GM10847 (cell line): ENCODE measurements around the gene SETDB1.
A peak's percentile ranks its signal among the peaks of the same experiment; 100 is the strongest.

Source experiments
- POLR2A ChIP-seq: IDR thresholded peaks from 2 replicates; pipeline ENCODE4 v1.6.1; 2011; ENCODE audit not compliant: insufficient read length; ENCODE audit errors: extremely low read depth

Gene SETDB1

DNA sequence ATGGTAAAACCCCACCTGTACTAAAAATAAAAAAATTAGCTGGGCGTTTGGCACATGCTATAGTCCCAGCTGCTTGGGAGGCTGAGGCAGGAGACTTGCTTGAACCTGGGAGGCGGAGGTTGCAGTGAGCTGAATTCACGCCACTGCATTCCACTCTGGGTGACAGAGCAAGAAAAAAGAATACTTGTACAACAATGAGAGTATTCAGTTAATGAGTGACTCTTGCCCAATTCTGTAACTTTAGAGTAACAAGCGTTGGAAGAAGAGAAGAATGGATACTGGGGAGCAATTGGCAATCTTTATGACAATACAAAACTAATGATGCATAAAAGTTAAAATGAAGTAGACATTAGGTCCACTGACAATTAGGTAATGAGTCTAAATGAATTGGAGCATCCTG lies 66.5 kb downstream of the SETDB1 start:
- TF ChIP-seq POLR2A, result no peak

DNA sequence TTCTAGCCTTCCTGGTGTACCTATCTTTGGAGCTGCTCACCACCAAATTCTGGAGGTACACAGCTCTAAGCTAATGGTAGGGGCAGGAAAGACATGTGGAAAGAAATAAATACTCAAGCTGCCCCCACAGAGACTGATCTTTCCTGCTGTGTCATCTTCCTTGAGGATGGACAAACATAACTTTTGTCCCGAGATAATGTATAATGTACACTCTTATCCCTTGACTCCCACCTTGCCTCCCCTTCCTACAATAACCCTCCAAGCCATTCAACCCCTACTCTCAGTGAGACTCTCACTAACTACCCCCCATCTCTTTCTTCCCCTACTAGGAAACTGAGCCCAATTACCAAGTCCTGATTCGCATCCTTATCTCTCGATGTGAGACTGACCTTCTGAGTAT lies 68.1 kb downstream of the SETDB1 start:
- TF ChIP-seq POLR2A, result no peak

DNA sequence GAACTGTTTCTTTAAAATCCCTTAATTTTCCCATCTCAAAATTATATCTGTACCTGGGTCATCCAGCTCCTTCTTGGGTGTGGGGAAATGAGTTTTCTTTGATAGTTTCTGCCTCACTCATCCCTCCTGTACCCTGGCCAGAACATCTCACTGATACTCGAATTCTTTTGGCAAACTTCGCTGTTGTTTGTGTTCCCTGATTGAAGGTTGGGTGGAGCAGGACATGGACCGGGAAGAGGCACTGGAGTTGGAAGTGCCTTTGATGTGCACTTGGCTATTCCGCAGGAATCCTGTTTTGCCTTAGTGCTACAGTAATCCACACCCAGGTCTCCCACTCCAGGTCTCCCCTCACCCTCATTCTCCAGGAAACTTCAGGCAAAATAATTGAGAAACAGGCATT lies 69.3 kb downstream of the SETDB1 start:
- no peak for TF ChIP-seq POLR2A

DNA sequence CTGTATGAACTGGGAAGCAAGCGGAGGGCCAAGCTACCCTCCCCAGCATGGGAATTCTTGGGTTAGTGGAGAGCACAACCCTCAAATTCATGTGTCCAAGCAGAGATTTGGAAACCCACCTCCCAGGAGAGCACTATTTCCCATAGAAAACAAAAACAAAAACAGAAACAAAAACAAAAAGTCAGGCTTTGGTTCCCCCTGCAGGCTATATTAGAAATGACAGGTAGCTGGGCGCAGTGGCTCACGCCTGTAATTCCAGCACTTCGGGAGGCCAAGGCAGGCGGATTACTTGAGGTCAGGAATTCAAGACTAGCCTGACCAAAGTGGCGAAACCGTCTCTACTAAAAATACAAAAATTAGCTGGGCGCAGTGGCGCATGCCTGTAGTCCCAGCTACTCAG lies 69.7 kb downstream of the SETDB1 start:
- TF ChIP-seq POLR2A, result no peak

DNA sequence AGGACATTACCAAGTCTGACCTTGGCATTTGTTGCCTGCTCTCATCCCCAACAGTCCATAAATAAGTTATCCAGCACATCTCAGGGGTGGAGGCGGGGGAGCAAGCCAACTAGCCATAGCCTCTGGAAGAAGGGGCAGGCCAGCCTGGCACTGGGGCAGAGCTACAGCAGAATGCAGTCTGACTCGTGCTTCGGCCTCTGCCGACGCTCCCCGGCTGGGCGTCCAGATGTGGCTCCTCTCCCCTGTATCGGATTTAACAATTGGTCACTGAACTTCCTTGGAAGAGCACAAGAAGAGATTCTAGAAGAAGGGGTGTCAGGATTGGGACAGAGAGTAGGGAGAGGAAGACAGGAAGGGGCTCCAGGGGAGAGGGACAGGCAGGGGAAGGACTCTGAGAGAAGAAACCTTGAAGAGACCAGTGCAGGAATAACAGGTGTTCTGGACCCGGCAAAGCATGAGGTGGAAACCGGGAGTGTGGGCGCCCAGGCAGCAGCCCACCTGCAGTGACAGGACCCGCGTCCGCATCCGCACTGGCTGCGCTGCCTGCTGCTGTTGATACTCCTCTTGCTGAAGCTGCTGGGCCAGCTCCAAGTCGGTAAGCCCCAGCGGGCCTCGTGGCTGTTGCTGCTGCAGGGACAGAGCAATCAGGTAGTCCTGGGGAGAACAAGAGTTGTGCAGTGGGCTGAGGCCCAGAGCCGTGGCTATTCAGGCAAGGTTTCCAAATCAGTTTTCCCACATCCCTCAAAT lies 71.1 kb downstream of the SETDB1 start:
- TF ChIP-seq POLR2A, result no peak

DNA sequence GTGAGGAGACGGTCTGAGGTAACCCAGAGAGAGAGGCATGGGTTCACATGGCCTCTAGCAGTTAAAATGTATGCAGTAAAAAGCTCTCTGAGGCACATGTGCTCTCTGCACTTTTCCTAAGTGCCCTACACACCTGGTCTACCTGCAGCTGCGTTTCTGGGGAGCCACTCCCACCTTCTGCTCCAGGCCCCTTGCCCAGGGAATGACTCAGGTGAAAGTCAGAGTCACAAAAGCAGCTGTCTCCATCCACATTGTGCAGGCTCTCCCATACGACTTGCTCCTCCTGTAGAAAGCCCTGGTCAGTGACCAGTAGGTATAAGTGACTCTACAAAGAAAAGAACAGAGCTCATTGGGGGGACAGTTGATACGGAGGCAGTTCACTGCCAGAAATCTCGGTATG lies 71.8 kb downstream of the SETDB1 start:
- no peak for TF ChIP-seq POLR2A

DNA sequence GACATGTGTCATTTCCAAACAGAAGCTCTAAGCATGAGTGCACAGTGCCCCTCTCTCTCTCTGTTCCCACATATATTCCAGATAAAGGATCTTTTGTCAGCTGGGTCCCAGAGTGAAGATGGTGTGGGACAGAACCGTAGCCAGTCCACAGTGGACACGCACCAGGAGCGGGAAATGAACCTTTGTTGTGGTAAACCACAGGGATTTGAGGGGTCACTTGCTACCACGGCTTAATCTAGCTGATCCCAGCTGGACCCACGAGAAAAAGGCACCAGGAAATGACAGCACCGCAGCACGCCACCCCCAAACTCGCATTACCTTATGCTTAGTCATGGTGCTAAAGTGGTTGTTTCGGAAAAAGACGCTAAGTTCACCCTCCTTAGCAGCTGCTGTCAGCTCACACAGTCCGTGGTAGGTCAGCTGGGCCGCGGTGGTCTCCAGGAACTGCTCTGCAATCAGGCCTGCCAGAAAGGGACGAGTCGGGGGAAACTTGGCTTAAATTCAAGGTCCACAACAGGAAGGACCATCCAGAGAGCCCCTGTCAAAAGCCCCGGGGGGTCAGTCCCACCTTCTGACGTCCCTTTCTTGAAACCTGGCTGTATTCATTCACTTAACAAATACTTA lies 73.0 kb downstream of the SETDB1 start:
- no peak for TF ChIP-seq POLR2A

DNA sequence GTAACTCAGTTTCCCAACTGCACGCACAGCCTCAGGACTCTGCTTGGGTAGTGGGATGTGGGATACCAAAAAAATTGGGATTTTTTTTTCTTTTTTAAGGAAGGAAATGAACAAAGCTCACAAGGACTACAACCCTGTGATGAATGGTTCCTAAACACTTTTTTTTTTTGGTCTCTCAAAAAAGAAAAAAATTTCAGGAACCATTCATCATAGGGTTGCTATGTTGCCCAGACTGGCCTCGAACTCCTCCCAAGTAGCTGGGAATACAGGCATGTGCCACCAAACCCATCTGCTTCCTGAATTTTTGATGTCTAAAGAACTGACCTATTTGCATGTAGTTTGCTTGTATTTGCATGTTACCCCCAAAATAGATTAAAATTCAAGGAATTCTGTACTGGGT lies 73.8 kb downstream of the SETDB1 start:
- TF ChIP-seq POLR2A, result no peak

DNA sequence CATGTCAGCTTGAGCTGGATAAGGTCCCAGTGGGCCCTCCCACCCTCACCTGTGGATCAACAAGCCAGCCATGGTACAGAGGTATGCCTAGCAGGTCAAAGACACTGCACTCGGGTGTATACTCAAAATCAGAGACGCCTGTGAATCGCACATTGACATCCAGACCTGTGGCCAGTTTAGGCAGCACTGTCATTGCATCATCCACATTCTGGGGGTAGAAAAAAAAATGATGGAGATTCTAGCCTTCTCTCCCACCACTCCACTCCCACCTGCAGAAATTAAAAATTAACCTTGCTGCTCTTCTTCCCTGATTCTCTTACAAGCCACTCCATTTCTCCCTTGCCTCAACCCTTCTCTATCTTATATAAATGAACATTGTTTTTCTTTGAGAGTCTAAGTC lies 74.2 kb downstream of the SETDB1 start:
- TF ChIP-seq POLR2A, result no peak

DNA sequence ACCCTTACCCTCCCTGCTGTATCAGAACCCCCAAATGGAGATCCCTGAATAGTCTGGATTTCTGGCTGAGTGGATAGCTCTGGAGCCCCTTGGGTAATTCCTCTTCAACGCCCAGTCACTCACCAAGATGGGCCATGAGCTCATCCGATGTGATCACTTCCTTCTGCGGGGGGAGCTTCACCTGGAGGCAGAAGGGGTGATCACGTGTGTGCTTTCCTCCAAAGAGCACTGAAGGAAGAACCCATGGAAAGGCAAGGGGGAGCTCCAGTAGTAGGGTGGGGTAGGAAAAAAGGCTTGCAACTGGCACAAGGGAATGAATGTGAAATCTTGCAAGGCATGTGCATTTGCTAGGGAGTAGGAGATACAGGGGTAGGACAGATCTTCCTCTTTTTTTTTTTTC lies 75.4 kb downstream of the SETDB1 start:
- no peak for TF ChIP-seq POLR2A

DNA sequence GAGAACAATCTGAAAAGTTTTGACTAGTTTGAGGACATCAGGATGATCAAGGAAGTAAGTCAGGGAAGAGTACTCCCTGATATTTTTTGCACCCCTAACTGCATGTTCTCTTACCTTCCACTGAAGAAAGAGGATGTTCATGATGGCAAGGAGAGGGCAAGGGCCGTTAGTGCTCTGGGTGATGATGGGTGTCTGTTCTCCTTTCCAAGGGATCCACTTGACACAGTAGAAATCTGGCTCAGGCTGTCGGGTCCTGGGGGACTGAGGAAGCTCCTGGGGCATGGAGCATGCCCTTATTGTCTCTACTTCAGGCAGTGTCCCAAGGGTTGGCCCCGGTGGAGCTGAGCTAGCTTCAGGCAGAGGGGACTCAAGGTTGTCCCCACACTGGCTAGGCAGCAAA lies 75.9 kb downstream of the SETDB1 start:
- TF ChIP-seq POLR2A, result no peak

DNA sequence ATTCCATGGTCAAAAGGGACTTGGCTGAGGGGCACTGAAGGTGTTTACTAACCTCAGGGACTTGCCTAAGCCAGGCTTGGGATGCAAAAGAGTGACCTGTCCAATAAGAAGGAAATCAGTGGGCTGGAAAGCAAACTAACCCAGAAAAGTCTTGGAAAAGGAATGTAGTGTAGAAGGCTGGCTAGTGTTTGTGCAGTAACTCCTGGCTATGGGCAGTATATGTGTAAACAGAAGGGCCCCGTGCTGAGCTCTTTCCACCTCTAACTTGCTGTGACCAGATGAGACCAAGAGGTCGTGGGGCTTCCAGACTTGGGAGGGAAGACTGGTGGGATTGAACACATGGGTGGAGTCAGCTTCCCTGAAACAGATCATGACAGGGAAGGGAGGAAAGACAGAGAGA lies 76.4 kb downstream of the SETDB1 start:
- TF ChIP-seq POLR2A, result no peak

DNA sequence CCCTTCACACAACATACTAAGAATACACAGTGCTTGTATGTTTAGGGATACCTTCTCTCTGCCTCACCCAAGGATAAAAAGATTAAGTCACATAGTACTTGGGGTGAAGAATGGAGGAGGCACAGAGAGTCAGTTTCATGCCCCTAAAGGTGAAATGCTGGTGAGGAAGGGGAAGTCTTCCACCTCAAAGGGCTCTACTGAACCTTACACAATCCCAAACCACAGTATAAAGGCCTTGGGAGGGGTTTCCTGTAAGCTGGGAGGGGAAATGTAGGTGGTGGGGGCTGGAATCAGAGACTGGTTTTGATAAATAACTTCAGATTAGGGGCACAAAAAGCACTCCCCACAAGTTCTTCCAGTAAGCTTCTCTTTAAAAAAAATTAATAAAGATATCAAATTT lies 77.0 kb downstream of the SETDB1 start:
- no peak for TF ChIP-seq POLR2A

DNA sequence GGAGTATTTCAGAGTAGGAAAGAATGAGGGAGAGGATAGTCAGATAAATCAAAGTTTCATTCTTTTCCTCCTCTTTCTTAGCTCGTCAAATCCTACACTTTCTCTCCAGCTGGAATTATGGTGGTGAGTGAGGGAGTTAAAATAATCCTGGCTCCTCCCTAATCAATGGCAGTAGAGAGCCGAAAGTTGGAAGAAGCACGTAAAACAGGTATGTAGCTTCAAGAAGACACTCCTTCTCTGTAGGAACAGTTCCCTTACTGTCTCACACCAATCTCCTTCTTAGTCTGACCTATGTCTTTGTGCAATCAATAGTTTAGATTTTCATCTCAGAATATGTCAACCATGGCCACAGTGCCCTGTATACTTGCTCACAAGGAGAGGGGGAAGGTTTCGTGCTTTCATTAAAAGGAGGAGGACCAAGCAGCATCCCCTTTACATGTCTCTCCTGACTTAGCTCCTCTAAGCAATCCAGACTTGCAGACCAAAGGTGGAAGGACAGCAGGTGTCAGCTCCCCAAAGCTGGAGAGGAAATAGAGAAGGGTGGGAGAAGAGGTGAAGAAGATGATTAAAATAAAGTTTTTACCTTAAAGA lies 79.7 kb downstream of the SETDB1 start:
- TF ChIP-seq POLR2A, result no peak

DNA sequence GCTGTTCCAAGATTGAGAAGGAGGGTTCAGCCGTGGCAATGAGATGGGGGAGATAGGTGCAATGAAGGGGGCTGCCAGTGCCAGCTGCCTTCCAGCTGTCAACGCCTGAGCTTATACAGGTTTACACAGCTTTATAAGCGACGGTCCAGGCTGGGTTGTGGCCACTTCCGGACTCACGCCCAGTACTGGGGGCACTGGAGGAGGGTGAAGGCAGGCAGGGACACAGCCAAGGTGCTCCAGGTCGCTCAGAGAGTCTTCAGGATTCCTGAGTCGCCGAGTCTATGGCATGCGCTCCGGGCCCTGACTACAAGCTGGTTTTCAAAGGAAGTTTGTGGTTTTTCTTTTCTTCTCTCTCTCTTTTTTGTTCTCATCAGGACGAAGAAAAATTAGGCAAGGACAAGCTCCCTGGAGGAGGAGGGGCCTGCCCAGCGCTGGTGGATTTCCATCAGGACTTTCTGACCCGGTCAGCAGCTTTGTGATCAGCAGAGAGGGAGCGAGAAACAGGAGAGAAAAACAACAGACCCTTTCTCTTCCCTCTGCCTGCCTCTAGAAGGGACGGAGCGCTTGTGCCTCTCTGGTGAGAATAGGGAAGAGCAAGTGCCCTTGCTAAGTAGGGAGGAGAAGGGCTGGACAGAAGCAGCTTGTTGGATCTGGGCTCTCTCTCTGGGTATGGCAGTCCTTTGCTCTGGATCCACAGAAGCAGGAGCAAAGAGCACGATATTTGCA lies 80.3 kb downstream of the SETDB1 start, which contains the start of gene MINDY1:
Gene MINDY1 (minus strand): TSS at position 576 of the 726 bp plus-strand sequence. CDS start 4,285 bp downstream, outside the sequence.
- TF ChIP-seq POLR2A, result peak; percentile 6

DNA sequence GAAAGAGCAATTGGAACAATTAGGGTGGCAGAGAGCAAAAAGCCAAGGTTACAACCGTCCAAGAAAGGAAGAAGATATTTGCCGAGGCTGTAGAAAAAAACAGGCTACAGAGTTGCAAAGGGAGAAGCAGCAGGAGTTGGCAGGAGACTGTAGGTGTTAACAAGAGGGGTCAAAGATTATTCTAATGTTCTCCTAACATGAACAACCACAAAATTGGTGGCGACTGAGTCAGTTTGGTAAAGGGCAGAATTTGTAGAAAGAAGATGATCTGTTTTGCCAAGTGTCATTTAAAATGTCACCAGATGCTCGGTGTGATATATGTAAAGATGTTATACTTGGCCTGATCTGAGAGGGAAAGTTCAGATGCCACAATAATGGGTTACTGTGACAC lies 81.7 kb downstream of the SETDB1 start:
- no peak for TF ChIP-seq POLR2A
